Measurements from ENCODE around the gene ODAD4. TPM values are rescaled to one million over a fixed set of nuclear protein-coding genes. Genes with fewer than 3 reads are reported as not detected.

The ODAD4 gene
- total RNA-seq, 4 donors from 2014 or later = 3.7 to 5.4 (median 5.2) TPM

DNA sequence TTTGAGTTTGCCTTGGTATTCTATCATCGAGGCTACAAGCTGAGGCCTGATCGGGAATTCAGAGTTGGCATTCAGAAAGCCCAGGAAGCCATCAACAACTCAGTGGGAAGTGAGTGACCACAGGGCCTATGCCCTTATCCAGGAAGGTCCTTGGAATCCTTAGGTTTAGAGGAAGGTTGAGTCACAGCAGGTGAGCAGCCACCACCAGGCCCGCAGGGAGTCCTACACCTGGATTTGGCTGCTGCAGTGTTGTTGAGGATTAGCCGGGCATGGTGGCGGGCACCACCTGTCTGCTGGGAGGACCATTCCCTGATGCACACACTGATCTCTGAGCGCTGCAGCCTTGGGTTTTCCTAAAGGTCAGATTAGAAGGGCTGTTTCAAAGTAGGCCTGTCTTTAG is 5.2 kb downstream of the ODAD4 start:
- Histone ChIP-seq H3K4me3 (no peak overlapping the region), H3K27me3 (no peaks in the 10 kb centered on the region), H3K27ac (no peak overlapping the region), H3K36me3 (peaks cover 0 to 58% (median 0%) of the 10 kb centered on the region in 3 donors), H3K4me1 (peaks cover 0 to 9% (median 3%) of the 10 kb centered on the region in 4 donors), H3K9me3 (no peaks in the 10 kb centered on the region)
- TF ChIP-seq, protein P1, sequence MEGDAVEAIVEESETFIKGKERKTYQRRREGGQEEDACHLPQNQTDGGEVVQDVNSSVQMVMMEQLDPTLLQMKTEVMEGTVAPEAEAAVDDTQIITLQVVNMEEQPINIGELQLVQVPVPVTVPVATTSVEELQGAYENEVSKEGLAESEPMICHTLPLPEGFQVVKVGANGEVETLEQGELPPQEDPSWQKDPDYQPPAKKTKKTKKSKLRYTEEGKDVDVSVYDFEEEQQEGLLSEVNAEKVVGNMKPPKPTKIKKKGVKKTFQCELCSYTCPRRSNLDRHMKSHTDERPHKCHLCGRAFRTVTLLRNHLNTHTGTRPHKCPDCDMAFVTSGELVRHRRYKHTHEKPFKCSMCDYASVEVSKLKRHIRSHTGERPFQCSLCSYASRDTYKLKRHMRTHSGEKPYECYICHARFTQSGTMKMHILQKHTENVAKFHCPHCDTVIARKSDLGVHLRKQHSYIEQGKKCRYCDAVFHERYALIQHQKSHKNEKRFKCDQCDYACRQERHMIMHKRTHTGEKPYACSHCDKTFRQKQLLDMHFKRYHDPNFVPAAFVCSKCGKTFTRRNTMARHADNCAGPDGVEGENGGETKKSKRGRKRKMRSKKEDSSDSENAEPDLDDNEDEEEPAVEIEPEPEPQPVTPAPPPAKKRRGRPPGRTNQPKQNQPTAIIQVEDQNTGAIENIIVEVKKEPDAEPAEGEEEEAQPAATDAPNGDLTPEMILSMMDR (IDR thresholded peaks at IDR 0.05) = no peak
- no peak for TF ChIP-seq EP300 (IDR thresholded peaks at IDR 0.05)
- no peak for TF ChIP-seq POLR2A (IDR thresholded peaks at IDR 0.05)
- 93 to 97% methylated on average over 6 of the region's 6 CpGs for WGBS, 2 donors
- DNase-seq (ENCODE audit: low spot score in 2 of 2) = no peak

DNA sequence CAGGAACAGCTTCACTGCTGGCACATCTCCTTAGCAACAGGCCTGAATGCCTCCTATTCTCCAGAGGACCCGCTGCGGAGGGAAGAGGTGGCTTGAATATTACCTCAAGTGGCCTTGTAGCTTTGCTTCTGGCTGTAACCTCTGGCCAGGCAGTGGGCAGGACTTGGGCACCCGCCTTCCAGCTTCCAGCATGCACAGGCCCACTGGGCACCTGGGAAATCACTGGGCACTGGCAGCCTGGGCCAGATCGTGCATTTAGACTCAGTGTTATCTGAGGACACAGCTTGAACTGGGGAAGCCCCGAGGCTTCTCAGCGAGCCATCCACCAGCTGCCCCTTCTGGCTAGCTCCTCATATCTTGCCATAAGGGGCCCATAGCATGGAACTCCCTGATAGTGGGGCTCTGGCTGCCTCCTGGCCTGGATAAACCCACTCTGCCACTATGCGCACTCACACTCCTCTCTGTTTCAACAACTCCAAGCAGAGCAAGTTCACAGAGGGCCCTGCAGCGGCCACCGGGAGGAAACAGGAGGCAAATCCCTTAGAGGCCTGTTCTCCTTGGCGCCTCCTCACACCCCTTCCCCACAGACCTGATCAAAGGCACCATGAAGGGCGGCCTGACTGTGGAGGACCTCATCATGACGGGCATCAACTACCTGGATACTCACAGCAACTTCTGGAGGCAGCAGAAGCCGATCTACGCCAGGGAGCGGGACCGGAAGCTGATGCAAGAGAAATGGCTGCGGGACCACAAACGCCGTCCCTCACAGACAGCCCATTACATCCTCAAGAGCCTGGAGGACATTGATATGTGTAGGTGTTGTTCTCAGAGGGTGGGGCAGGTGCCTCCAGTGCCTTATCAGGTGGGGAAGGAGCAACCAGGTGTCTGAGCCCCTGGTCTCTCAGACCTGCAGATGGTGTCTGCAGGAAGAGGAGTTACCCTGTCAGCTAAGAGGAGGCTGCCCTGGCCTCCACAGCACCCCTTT is 7.8 kb downstream of the ODAD4 start:
- TF ChIP-seq EP300 (IDR thresholded peaks at IDR 0.05) (no peak), POLR2A (IDR thresholded peaks at IDR 0.05) (no peak)
- TF ChIP-seq, protein P1 (IDR thresholded peaks at IDR 0.05) = no peak
- DNase-seq (ENCODE audit: low spot score in 2 of 2) = no peak
- Histone ChIP-seq H3K4me3 (no peak overlapping the region), H3K36me3 (peaks cover 0 to 58% (median 0%) of the 10 kb centered on the region in 3 donors), H3K27me3 (no peaks in the 10 kb centered on the region), H3K9me3 (no peaks in the 10 kb centered on the region), H3K4me1 (no peaks in the 10 kb centered on the region), H3K27ac (no peak overlapping the region)
- WGBS, 2 donors = 89% methylated on average over 18 to 19 of the region's 19 CpGs

- H3K4me3 ChIP-seq = no peak overlapping the region
- no peaks in the 10 kb centered on the region for H3K9me3 ChIP-seq
- WGBS, 2 donors = 85 to 89% methylated on average over 4 of the region's 4 CpGs
- no peaks in the 10 kb centered on the region for H3K27me3 ChIP-seq
- no peak overlapping the region for H3K27ac ChIP-seq
- no peak for TF ChIP-seq POLR2A (IDR thresholded peaks at IDR 0.05)
- TF ChIP-seq, protein P1 (IDR thresholded peaks at IDR 0.05) = no peak
- no peak for TF ChIP-seq EP300 (IDR thresholded peaks at IDR 0.05)
- no peak for DNase-seq (ENCODE audit: low spot score in 2 of 2)
- H3K36me3 ChIP-seq = peaks cover 0 to 58% (median 0%) of the 10 kb centered on the region in 3 donors
- H3K4me1 ChIP-seq = no peaks in the 10 kb centered on the region
Measured at GRCh38 chr17:41939044-41939692, 8.8 kb downstream of the ODAD4 start.

DNA sequence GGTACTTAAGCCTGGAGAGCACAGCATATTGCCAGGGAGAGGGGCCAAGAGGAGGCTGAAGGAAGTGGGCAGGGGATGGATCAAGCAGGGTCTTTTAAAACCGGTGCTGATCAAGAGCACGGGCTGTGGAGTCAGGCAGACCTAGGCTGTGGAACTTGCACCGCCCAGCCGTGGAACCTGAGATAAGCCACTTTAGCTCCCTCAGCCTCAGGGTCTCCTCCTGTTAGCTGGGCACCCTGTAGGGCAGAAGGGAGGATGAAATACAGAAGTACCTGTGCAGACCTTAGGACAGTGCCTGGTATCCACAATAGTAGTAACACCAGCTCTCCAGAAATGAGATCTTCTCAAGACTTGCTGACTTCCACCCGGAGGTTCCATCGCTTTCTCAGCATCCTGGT is 9.3 kb downstream of the ODAD4 start:
- Histone ChIP-seq H3K27ac (no peak overlapping the region), H3K36me3 (peaks cover 0 to 55% (median 0%) of the 10 kb centered on the region in 3 donors), H3K27me3 (no peaks in the 10 kb centered on the region), H3K4me3 (no peak overlapping the region), H3K9me3 (no peaks in the 10 kb centered on the region), H3K4me1 (no peaks in the 10 kb centered on the region)
- TF ChIP-seq, protein P1 (IDR thresholded peaks at IDR 0.05) = no peak
- no peak for TF ChIP-seq EP300 (IDR thresholded peaks at IDR 0.05)
- TF ChIP-seq POLR2A (IDR thresholded peaks at IDR 0.05) = no peak
- WGBS, 2 donors = 90% methylated on average over 6 of the region's 6 CpGs
- no peak for DNase-seq (ENCODE audit: low spot score in 2 of 2)

DNA sequence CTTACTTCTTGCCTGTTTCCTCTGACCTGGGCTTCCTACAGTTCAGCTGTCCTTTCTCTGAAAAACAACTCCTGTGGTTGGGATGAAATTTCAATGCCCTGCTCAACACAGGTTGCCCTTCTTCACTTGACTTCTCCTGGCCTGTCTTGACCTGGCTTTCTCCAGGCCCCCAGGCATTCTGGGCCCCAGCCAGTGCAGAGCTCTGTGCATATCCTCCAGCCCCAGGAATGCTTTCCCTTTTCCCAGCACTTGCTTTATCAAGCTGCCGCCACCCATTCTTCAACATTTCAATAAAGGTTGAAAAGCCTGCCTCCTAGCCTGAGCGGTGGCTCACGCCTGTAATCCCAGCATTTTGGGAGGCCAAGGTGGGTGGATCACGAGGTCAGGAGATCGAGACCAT is 10.8 kb downstream of the ODAD4 start:
- Histone ChIP-seq H3K27me3 (no peaks in the 10 kb centered on the region), H3K9me3 (no peaks in the 10 kb centered on the region), H3K36me3 (peaks cover 0 to 47% (median 0%) of the 10 kb centered on the region in 3 donors), H3K4me3 (no peak overlapping the region), H3K27ac (no peak overlapping the region), H3K4me1 (no peaks in the 10 kb centered on the region)
- TF ChIP-seq POLR2A (IDR thresholded peaks at IDR 0.05) (no peak), EP300 (IDR thresholded peaks at IDR 0.05) (no peak)
- TF ChIP-seq, protein P1 (IDR thresholded peaks at IDR 0.05) = no peak
- 92 to 93% methylated on average over 5 of the region's 5 CpGs for WGBS, 2 donors
- no peak for DNase-seq (ENCODE audit: low spot score in 2 of 2)

Data from tibial nerve (tissue), 4 donors.